Suprapubic skin (tissue), 4 donors: ENCODE results near the gene DNAJC21. TPM values are rescaled to one million over a fixed set of nuclear protein-coding genes. Genes with fewer than 3 reads are reported as not detected.
"Not testable (repeated sequence)": the region's sequence is repeated elsewhere in the genome, so short reads cannot be mapped to it uniquely, and the experiment has no call there.

Experiments
- DNase-seq, 2 donors: peaks; one replicate each; pipeline ENCODE4 v3.0.0-alpha.2; 2019; ENCODE audit warnings: low spot score in 2 of 2
- H3K27ac ChIP-seq: fragments of 200-600 bp; sonication (generic); one replicate; pipeline ENCODE4 v1.5.1; 2019
- H3K27me3 ChIP-seq: fragments of 200-600 bp; sonication (generic); one replicate; pipeline ENCODE4 v1.5.1; 2019
- H3K36me3 ChIP-seq: fragments of 200-600 bp; sonication (generic); one replicate; pipeline ENCODE4 v1.5.1; 2019
- H3K4me1 ChIP-seq: fragments of 200-600 bp; sonication (generic); one replicate; pipeline ENCODE4 v1.5.1; 2019
- H3K4me3 ChIP-seq: fragments of 200-600 bp; sonication (generic); one replicate; pipeline ENCODE4 v1.5.1; 2019; ENCODE audit warnings: mild to moderate bottlenecking
- H3K9me3 ChIP-seq: fragments of 200-600 bp; sonication (generic); one replicate; pipeline ENCODE4 v1.5.1; 2019
- EP300 ChIP-seq: sonication (generic); formaldehyde crosslinking; IDR thresholded peaks from one replicate; pipeline ENCODE4 v1.6.1; 2017; ENCODE audit warnings: antibody characterized with exemption
- POLR2A ChIP-seq, 2 donors: fragments of 450-650 bp; IDR thresholded peaks; one replicate each; pipeline ENCODE4 v1.6.1; 2017; ENCODE audit warnings: antibody characterized with exemption in 2 of 2, mild to moderate bottlenecking in 2 of 2, moderate library complexity in 2 of 2
- POLR2AphosphoS5 ChIP-seq, 3 donors: sonication (generic); formaldehyde crosslinking; IDR thresholded peaks; one replicate each; pipeline ENCODE4 v1.6.1; 2017; ENCODE audit warnings: antibody characterized with exemption in 3 of 3
- WGBS: methylation state at CpG from one replicate; pipeline ENCODE4 v1.1.5; 2018; 5-methylcytosine and 5-hydroxymethylcytosine counted together
- total RNA-seq, 4 donors: library from RNA; depleted of rRNA; stranded (reverse); fragments of >200 nt; gene quantifications; one replicate each; pipeline ENCODE4 v1.1.0, GENCODE V29; 2016
- TF ChIP-seq, protein P1 (sequence below), 2 donors: fragments of 200-600 bp in 1 of 2; fragments of 450-650 bp in 1 of 2; sonication (generic) in 1 of 2; IDR thresholded peaks; one replicate each; pipeline ENCODE4 v1.5.1; 2016 to 2019; ENCODE audit warnings: antibody characterized with exemption in 2 of 2, mild to moderate bottlenecking in 1 of 2, moderate library complexity in 1 of 2

The DNAJC21 gene
- total RNA-seq, 4 donors from 2014 or later, result 19.1 to 40.6 (median 25.8) TPM

DNA sequence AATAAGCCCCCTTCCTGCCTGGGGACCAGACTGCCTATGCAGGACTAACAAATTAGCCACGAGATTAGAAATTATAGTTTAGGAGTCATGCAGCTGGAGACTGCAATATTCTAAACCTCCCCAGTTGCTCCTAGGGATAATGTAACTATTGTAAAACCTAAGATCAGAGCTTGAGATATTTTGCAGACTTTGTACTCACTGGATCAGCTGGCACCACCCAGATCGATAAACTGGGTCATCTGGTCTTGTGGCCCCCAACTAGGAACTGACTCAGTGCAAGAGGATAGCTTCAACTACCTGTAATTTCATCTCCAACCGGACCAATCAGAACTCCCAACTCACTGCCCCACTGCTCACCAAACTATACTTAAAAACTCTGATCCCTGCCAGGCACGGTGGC, 38.2 kb downstream of the DNAJC21 start:
- 98% methylated on average over 4 of the region's 4 CpGs for WGBS
- Histone ChIP-seq H3K27ac (no peak overlapping the region), H3K36me3 (no peaks in the 10 kb centered on the region), H3K27me3 (no peaks in the 10 kb centered on the region), H3K4me3 (no peak overlapping the region), H3K9me3 (no peaks in the 10 kb centered on the region), H3K4me1 (no peaks in the 10 kb centered on the region)
- no peak for TF ChIP-seq EP300
- TF ChIP-seq POLR2A (IDR thresholded peaks at IDR 0.05), result no peak
- no peak for TF ChIP-seq POLR2AphosphoS5 (IDR thresholded peaks at IDR 0.05)
- TF ChIP-seq, protein P1, sequence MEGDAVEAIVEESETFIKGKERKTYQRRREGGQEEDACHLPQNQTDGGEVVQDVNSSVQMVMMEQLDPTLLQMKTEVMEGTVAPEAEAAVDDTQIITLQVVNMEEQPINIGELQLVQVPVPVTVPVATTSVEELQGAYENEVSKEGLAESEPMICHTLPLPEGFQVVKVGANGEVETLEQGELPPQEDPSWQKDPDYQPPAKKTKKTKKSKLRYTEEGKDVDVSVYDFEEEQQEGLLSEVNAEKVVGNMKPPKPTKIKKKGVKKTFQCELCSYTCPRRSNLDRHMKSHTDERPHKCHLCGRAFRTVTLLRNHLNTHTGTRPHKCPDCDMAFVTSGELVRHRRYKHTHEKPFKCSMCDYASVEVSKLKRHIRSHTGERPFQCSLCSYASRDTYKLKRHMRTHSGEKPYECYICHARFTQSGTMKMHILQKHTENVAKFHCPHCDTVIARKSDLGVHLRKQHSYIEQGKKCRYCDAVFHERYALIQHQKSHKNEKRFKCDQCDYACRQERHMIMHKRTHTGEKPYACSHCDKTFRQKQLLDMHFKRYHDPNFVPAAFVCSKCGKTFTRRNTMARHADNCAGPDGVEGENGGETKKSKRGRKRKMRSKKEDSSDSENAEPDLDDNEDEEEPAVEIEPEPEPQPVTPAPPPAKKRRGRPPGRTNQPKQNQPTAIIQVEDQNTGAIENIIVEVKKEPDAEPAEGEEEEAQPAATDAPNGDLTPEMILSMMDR (IDR thresholded peaks at IDR 0.05), result no peak
- no peak for DNase-seq

GRCh38 chr5:34968258-34968657, 38.9 kb downstream of the DNAJC21 start:
- H3K9me3 ChIP-seq, result no peaks in the 10 kb centered on the region
- no peaks in the 10 kb centered on the region for H3K4me1 ChIP-seq
- WGBS, result 88% methylated on average over 2 of the region's 2 CpGs
- no peaks in the 10 kb centered on the region for H3K27me3 ChIP-seq
- no peaks in the 10 kb centered on the region for H3K36me3 ChIP-seq
- no peak for DNase-seq
- no peak overlapping the region for H3K4me3 ChIP-seq
- no peak overlapping the region for H3K27ac ChIP-seq
- no peak for TF ChIP-seq POLR2AphosphoS5 (IDR thresholded peaks at IDR 0.05)
- TF ChIP-seq POLR2A (IDR thresholded peaks at IDR 0.05), result no peak
- no peak for TF ChIP-seq EP300

DNA sequence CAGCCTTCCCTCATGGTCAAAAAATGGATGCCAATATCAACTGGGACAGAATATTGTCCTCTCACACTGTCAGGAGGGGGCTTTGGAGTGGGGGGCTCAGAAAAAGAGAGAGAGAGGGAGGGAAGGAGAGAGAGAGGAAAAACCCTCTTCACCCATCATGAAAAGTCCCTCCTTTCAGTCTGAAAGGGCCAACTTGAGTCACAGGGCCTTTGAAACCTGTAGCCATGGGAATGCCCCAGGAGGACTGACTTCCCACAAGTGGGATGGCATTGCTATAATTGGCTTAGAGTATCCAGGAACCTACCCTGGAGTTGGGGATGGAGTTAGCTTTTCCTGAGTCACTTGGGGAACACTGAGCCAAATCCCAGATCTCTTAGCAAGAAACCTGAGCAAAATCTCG, 41.2 kb downstream of the DNAJC21 start:
- H3K4me1 ChIP-seq, result no peaks in the 10 kb centered on the region
- H3K9me3 ChIP-seq, result no peaks in the 10 kb centered on the region
- H3K27ac ChIP-seq, result no peak overlapping the region
- no peaks in the 10 kb centered on the region for H3K36me3 ChIP-seq
- no peak overlapping the region for H3K4me3 ChIP-seq
- TF ChIP-seq POLR2A (IDR thresholded peaks at IDR 0.05), result no peak
- TF ChIP-seq POLR2AphosphoS5 (IDR thresholded peaks at IDR 0.05), result no peak
- no peak for TF ChIP-seq EP300
- TF ChIP-seq, protein P1 (IDR thresholded peaks at IDR 0.05), result no peak
- H3K27me3 ChIP-seq, result no peaks in the 10 kb centered on the region
- 74% methylated on average over 1 of the region's 1 CpG for WGBS
- DNase-seq, result no peak

DNA sequence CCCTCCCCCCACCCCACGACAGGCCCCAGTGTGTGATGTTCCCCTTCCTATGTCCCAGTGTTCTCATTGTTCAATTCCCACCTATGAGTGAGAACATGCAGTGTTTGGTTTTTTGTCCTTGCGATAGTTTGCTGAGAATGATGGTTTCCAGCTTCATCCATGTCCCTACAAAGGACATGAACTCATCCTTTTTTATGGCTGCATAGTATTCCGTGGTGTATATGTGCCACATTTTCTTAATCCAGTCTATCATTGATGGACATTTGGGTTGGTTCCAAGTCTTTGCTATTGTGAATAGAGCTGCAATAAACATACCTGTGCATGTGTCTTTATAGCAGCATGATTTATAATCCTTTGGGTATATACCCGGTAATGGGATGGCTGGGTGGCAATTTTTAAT, 42.3 kb downstream of the DNAJC21 start:
- H3K9me3 ChIP-seq, H3K4me1 ChIP-seq, H3K4me3 ChIP-seq, DNase-seq, H3K36me3 ChIP-seq, H3K27ac ChIP-seq, H3K27me3 ChIP-seq: not testable (repeated sequence)
- 91% methylated on average over 4 of the region's 4 CpGs for WGBS

- Histone ChIP-seq H3K9me3 (no peaks in the 10 kb centered on the region), H3K27me3 (no peaks in the 10 kb centered on the region), H3K27ac (no peak overlapping the region), H3K4me1 (no peaks in the 10 kb centered on the region), H3K4me3 (no peak overlapping the region), H3K36me3 (no peaks in the 10 kb centered on the region)
- TF ChIP-seq, protein P1 (IDR thresholded peaks at IDR 0.05), result no peak
- no peak for TF ChIP-seq POLR2A (IDR thresholded peaks at IDR 0.05)
- TF ChIP-seq EP300, result no peak
- no peak for TF ChIP-seq POLR2AphosphoS5 (IDR thresholded peaks at IDR 0.05)
- DNase-seq, result no peak
- 76% methylated on average over 5 of the region's 5 CpGs for WGBS
Observed at GRCh38 chr5:34976347-34976746, 47.0 kb downstream of the DNAJC21 start.

- Histone ChIP-seq H3K9me3 (no peaks in the 10 kb centered on the region), H3K4me1 (no peaks in the 10 kb centered on the region), H3K4me3 (no peak overlapping the region), H3K27me3 (no peaks in the 10 kb centered on the region), H3K27ac (no peak overlapping the region), H3K36me3 (no peaks in the 10 kb centered on the region)
- no peak for TF ChIP-seq EP300
- TF ChIP-seq, protein P1 (IDR thresholded peaks at IDR 0.05), result no peak
- TF ChIP-seq POLR2AphosphoS5 (IDR thresholded peaks at IDR 0.05), result no peak
- no peak for TF ChIP-seq POLR2A (IDR thresholded peaks at IDR 0.05)
- WGBS, result 46% methylated on average over 2 of the region's 2 CpGs
- no peak for DNase-seq
Observed at GRCh38 chr5:34977934-34978613, 48.7 kb downstream of the DNAJC21 start.
